GM12878 (cell line): Measurements from ENCODE around the gene ILKAP. TPM values are rescaled to one million over a fixed set of nuclear protein-coding genes. Genes with fewer than 3 reads are reported as not detected.

ENCODE experiments used
- ATAC-seq: fragments of 200-7000 bp; cut with Tn5 transposase; 3 replicates; pipeline ENCODE4 v1.9.1; 2020; ENCODE audit warnings: mild to moderate bottlenecking, moderate library complexity
- BruUV-seq: library from RNA; stranded (reverse); fragments of 400-500 nt; replicated peaks from 2 replicates; lab custom pipeline; 2021; lab: Mats Ljungman, UMichigan
- CTCF ChIA-PET: fragments of 300-600 bp; sonication (Branson Sonifier 250); formaldehyde crosslinking; extraction: SDS; loops from one replicate; lab custom pipeline; 2021; ENCODE audit warnings: inconsistent platforms; lab: Yijun Ruan, JAX
- POLR2A ChIA-PET: fragments of 350-600 bp; formaldehyde crosslinking; extraction: SDS; loops from one replicate; lab custom pipeline; 2021; ENCODE audit warnings: inconsistent platforms; lab: Charles Lee
- RAD21 ChIA-PET: fragments of 300-600 bp; sonication (Branson Sonifier 250); formaldehyde crosslinking; loops from one replicate; lab custom pipeline; 2023; ENCODE audit warnings: antibody characterized with exemption; ENCODE audit not compliant: unreplicated experiment; lab: Charles Lee
- SMC1A ChIA-PET: fragments of 300-600 bp; sonication (Branson Sonifier 250); formaldehyde crosslinking; loops from one replicate; lab custom pipeline; 2023; ENCODE audit not compliant: unreplicated experiment, uncharacterized antibody; lab: Charles Lee
- DNase-seq: peaks from one replicate; pipeline ENCODE4 v3.0.0-alpha.2; 2011; ENCODE audit warnings: low read depth, low spot score
- FAIRE-seq: peaks from 3 replicates; lab custom pipeline; 2011; peaks lifted over from hg19 to GRCh38; lab: Jason Lieb, UNC
- H2AFZ ChIP-seq: 2 replicates; pipeline ENCODE4 v1.6.0; 2011; ENCODE audit warnings: low read depth, low read length, control low read depth; ENCODE audit not compliant: control insufficient read depth
- H3K27ac ChIP-seq: 2 replicates; pipeline ENCODE4 v1.5.1; 2011; ENCODE audit warnings: control low read depth; ENCODE audit not compliant: control insufficient read depth, insufficient read depth
- H3K27me3 ChIP-seq, 2 experiments: replicated peaks in 1 of 2; 2 replicates each; pipeline versions ENCODE4 v1.6.0 to v1.6.1; 2011; ENCODE audit warnings: low read length in 1 of 2; ENCODE audit not compliant: control insufficient read depth in 2 of 2, insufficient read depth in 2 of 2
- H3K36me3 ChIP-seq, 2 experiments: 2 replicates each; pipeline ENCODE4 v1.5.1; 2011; ENCODE audit warnings: low read length in 1 of 2; ENCODE audit not compliant: control insufficient read depth in 2 of 2, insufficient read depth in 2 of 2
- H3K4me1 ChIP-seq: 2 replicates; pipeline ENCODE4 v1.6.1; 2011; ENCODE audit warnings: mild to moderate bottlenecking, low read length, moderate library complexity, mixed read lengths; ENCODE audit not compliant: control insufficient read depth, insufficient read depth
- H3K4me2 ChIP-seq: 2 replicates; pipeline ENCODE4 v1.6.0; 2011; ENCODE audit warnings: control low read depth; ENCODE audit not compliant: control insufficient read depth, insufficient read depth
- H3K4me3 ChIP-seq: fragments of 200-600 bp; sonication (generic); 2 replicates; pipeline ENCODE4 v1.5.1; 2016
- H3K79me2 ChIP-seq: 2 replicates; pipeline ENCODE4 v1.6.0; 2011; ENCODE audit warnings: low read length; ENCODE audit not compliant: control insufficient read depth, insufficient read depth
- H3K9ac ChIP-seq: 2 replicates; pipeline ENCODE4 v1.8.0; 2011; ENCODE audit warnings: low read length, control low read depth, mixed read lengths; ENCODE audit not compliant: control insufficient read depth, insufficient read depth
- H3K9me3 ChIP-seq: replicated peaks from 3 replicates; pipeline ENCODE4 v1.5.1; 2011; ENCODE audit warnings: mild to moderate bottlenecking, low read length; ENCODE audit not compliant: control insufficient read depth, insufficient read depth
- H4K20me1 ChIP-seq: 2 replicates; pipeline ENCODE4 v1.6.0; 2011; ENCODE audit not compliant: control insufficient read depth, insufficient read depth
- BCL11A ChIP-seq: IDR thresholded peaks from 2 replicates; pipeline ENCODE4 v1.6.1; 2011; ENCODE audit warnings: low read depth, low read length
- BHLHE40 ChIP-seq, 2 experiments: fragments of 450-650 bp in 1 of 2; IDR thresholded peaks; 2 replicates each; pipeline ENCODE4 v1.6.1; 2011 to 2017; ENCODE audit warnings: low read depth in 2 of 2, borderline replicate concordance in 1 of 2, improper control_type of control experiment in 1 of 2, low read length in 1 of 2, mild to moderate bottlenecking in 1 of 2
- HDAC2 ChIP-seq: fragments of 200-600 bp; sonication (generic); IDR thresholded peaks from 2 replicates; pipeline ENCODE4 v1.6.1; 2017
- HDAC6 ChIP-seq: fragments of 200-600 bp; sonication (generic); IDR thresholded peaks from one replicate; pipeline ENCODE4 v1.8.0; 2017; ENCODE audit warnings: antibody characterized with exemption; ENCODE audit not compliant: unreplicated experiment
- MEF2B ChIP-seq: fragments of 450-650 bp; IDR thresholded peaks from 2 replicates; pipeline ENCODE4 v1.6.1; 2018; ENCODE audit warnings: mild to moderate bottlenecking, moderate library complexity; ENCODE audit not compliant: partially characterized antibody, poor library complexity, severe bottlenecking
- MYC ChIP-seq: IDR thresholded peaks from 2 replicates; pipeline ENCODE4 v1.6.1; 2011; ENCODE audit warnings: mild to moderate bottlenecking, low read length, moderate library complexity, inconsistent platforms; ENCODE audit not compliant: insufficient read depth, insufficient replicate concordance, insufficient read length, severe bottlenecking
- POU2F2 ChIP-seq: IDR thresholded peaks from 3 replicates; pipeline ENCODE4 v1.6.1; 2011; ENCODE audit warnings: low read depth, mild to moderate bottlenecking, low read length, borderline replicate concordance
- SREBF1 ChIP-seq: IDR thresholded peaks from 2 replicates; pipeline ENCODE4 v1.6.1; 2012; ENCODE audit warnings: mild to moderate bottlenecking, low read length
- SUPT20H ChIP-seq: IDR thresholded peaks from 2 replicates; pipeline ENCODE4 v1.6.1; 2011; ENCODE audit warnings: low read depth, mild to moderate bottlenecking, low read length, moderate library complexity, borderline replicate concordance; ENCODE audit not compliant: control insufficient read depth
- ZNF274 ChIP-seq: IDR thresholded peaks from one replicate; pipeline ENCODE4 v1.8.0; 2011; ENCODE audit not compliant: insufficient read length, insufficient read depth
- WGBS: methylation state at CpG from one replicate; pipeline ENCODE4 v1.1.6; 2016; ENCODE audit warnings: low lambda C conversion rate; ENCODE audit not compliant: insufficient replicate concordance, insufficient coverage; ENCODE audit errors: missing lambda C conversion rate; 5-methylcytosine and 5-hydroxymethylcytosine counted together
- in situ Hi-C: fragments of 300-500 bp; cut with MboI; formaldehyde crosslinking; loops from 9 replicates; pipeline ENCODE4 v1.14.3; 2018; ENCODE audit warnings: mixed read lengths
- intact Hi-C: fragments of 100-400 bp; cut with micrococcal nuclease; formaldehyde crosslinking; loops from one replicate; pipeline ENCODE4 v1.14.2; 2022; ENCODE audit not compliant: unreplicated experiment
- polyA plus RNA-seq, 11 experiments: library from polyadenylated mRNA; depleted of rRNA in 4 of 11; unstranded in 6 of 11; stranded (reverse) in 5 of 11; fragments of >200 nt; fragmentation: Nextera tagmentation in 4 of 11; fragmentation: Illumina TruSeq in 1 of 11; extraction: Ambion mirVana in 4 of 11; extraction: Trizol in 1 of 11; gene quantifications; 1 replicate in 1 of 11; 2 replicates in 10 of 11; pipeline versions ENCODE4 v1.2.1 to v1.2.3, GENCODE V29; 2011 to 2016; ENCODE audit warnings: inconsistent platforms in 2 of 11, missing spikeins in 2 of 11, low read depth in 1 of 11
- total RNA-seq, 4 experiments: library from RNA; depleted of rRNA in 3 of 4; stranded (reverse); fragments of >200 nt in 3 of 4; fragmentation: Illumina TruSeq in 1 of 4; extraction: Trizol in 1 of 4; gene quantifications; 2 replicates each; pipeline versions ENCODE4 v1.2.1 to v1.2.3, GENCODE V29; 2013 to 2021
- TF ChIP-seq, protein P1 (sequence below): IDR thresholded peaks from 2 replicates; pipeline ENCODE4 v1.6.1; 2011; ENCODE audit warnings: low read depth, mild to moderate bottlenecking, low read length, moderate library complexity, borderline replicate concordance; ENCODE audit errors: extremely low read depth
- TF ChIP-seq, protein P2 (sequence below): fragments of 450-650 bp; IDR thresholded peaks from 2 replicates; pipeline ENCODE4 v1.6.1; 2017; ENCODE audit warnings: antibody characterized with exemption, mild to moderate bottlenecking, moderate library complexity
- TF ChIP-seq, protein P3 (sequence below): fragments of 450-650 bp; formaldehyde crosslinking; IDR thresholded peaks from 2 replicates; pipeline ENCODE4 v1.4.0; 2020; ENCODE audit warnings: mild to moderate bottlenecking, moderate library complexity

ILKAP gene
- total and polyA plus RNA-seq, 10 of the 15 experiments (the other 5 are each of a cell fraction or from before 2014, with no cell fraction given) = 4.2 to 65.3 (median 37.3) TPM

DNA sequence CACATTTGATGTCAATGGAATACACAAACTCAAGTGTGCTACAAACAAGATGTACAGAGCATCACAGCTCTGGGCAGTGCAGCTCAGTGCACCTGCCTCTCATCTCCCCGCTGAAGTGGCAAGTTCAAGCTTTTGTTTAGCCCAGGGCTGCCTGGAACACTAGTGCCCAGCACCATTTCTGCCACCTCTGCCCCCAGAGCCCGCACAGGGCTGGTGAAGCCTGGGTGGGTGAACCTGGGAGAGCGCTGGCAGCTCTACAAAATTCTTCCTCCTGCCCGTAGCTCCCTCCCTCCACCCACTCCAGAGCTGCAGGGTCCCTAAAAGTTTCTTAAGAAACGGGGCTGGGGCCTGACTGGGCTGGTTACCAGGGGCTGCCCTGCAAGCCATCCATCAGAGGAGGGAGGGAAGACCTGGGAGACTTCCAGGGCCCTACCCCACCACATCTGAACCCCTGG lies 34.8 kb upstream of the ILKAP start (continued):
- TF ChIP-seq MEF2B = no peak
- no peak for TF ChIP-seq MYC
- no peak for TF ChIP-seq BCL11A
- TF ChIP-seq BHLHE40 (IDR thresholded peaks at IDR 0.05; ENCODE audit: borderline replicate concordance in 1 of 2, low read depth in 2 of 2, low read length in 1 of 2) = no peak
- TF ChIP-seq, all 136 proteins: peak for 0

DNA sequence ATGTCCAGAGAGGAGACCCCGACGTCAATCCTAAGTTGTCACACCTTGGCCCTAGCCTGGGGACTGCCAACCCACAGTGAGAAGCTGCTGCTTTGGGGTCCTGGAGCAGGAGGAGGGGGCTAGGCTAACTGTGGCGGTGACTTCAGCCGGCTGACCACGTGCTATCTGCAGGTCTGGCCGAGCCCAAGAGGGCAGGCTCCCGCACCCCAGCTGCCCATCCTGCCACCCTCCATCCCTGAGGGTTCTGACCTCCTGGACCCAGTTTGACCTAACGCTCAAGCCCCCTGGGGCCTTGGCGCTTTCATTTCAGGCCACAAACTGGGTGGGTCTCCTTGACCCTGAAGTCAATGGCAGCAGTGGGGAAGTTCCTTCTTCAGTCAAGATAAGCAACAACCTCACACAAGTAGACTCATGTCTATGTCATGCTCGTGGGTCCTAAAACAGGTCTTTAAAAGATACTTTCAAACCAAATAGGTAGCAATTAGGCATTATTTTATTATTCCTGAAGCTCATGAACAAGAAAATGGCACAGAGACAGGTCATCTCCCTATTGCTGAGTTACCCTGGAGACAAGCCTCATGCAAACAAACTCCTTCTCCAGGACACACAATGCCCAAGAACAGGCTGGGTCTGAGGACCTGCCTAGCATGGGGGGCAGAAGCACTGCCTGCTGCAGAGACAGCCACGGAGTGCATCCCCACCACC lies 34.1 kb upstream of the ILKAP start:
- in situ Hi-C loops = no loop called here
- ChIA-PET SMC1A (no interaction called here), CTCF (interaction anchor here (1.2 kb wide), 1 partner anchor 18 kb away, joined by 3 read pairs; no protein-coding TSS in a partner anchor), POLR2A (no interaction called here), RAD21 (no interaction called here)
- DNase-seq = no peak
- Histone ChIP-seq H3K27ac (no peak overlapping the region), H3K79me2 (no peaks in the 10 kb centered on the region), H3K4me1 (0 out of 2 replicates have a peak, but pooled peaks cover 3% of the 10 kb centered on the region), H3K36me3 (no peaks in the 10 kb centered on the region), H3K4me3 (no peak overlapping the region), H2AFZ (no peak overlapping the region), H3K9ac (no peak overlapping the region), H4K20me1 (no peaks in the 10 kb centered on the region), H3K4me2 (no peak overlapping the region), H3K9me3 (no peaks in the 10 kb centered on the region; the same call in 2 of the 3 replicates), H3K27me3 (peaks cover 0 to 12% of the 10 kb centered on the region in 2 experiments; a peak in 3 of 4 replicates)
- intact Hi-C loops = no loop called here
- FAIRE-seq = no peak
- WGBS = 36% methylated on average over 11 of the region's 11 CpGs
- no TSS peak for BruUV-seq
- ATAC-seq = no peak
- TF ChIP-seq, protein P1, sequence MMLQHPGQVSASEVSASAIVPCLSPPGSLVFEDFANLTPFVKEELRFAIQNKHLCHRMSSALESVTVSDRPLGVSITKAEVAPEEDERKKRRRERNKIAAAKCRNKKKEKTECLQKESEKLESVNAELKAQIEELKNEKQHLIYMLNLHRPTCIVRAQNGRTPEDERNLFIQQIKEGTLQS = no peak
- TF ChIP-seq HDAC2 (no peak), HDAC6 (no peak), SREBF1 (no peak), POU2F2 (no peak), ZNF274 (no peak), SUPT20H (no peak)
- TF ChIP-seq, protein P2, sequence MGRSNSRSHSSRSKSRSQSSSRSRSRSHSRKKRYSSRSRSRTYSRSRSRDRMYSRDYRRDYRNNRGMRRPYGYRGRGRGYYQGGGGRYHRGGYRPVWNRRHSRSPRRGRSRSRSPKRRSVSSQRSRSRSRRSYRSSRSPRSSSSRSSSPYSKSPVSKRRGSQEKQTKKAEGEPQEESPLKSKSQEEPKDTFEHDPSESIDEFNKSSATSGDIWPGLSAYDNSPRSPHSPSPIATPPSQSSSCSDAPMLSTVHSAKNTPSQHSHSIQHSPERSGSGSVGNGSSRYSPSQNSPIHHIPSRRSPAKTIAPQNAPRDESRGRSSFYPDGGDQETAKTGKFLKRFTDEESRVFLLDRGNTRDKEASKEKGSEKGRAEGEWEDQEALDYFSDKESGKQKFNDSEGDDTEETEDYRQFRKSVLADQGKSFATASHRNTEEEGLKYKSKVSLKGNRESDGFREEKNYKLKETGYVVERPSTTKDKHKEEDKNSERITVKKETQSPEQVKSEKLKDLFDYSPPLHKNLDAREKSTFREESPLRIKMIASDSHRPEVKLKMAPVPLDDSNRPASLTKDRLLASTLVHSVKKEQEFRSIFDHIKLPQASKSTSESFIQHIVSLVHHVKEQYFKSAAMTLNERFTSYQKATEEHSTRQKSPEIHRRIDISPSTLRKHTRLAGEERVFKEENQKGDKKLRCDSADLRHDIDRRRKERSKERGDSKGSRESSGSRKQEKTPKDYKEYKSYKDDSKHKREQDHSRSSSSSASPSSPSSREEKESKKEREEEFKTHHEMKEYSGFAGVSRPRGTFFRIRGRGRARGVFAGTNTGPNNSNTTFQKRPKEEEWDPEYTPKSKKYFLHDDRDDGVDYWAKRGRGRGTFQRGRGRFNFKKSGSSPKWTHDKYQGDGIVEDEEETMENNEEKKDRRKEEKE = no peak
- TF ChIP-seq, protein P3, sequence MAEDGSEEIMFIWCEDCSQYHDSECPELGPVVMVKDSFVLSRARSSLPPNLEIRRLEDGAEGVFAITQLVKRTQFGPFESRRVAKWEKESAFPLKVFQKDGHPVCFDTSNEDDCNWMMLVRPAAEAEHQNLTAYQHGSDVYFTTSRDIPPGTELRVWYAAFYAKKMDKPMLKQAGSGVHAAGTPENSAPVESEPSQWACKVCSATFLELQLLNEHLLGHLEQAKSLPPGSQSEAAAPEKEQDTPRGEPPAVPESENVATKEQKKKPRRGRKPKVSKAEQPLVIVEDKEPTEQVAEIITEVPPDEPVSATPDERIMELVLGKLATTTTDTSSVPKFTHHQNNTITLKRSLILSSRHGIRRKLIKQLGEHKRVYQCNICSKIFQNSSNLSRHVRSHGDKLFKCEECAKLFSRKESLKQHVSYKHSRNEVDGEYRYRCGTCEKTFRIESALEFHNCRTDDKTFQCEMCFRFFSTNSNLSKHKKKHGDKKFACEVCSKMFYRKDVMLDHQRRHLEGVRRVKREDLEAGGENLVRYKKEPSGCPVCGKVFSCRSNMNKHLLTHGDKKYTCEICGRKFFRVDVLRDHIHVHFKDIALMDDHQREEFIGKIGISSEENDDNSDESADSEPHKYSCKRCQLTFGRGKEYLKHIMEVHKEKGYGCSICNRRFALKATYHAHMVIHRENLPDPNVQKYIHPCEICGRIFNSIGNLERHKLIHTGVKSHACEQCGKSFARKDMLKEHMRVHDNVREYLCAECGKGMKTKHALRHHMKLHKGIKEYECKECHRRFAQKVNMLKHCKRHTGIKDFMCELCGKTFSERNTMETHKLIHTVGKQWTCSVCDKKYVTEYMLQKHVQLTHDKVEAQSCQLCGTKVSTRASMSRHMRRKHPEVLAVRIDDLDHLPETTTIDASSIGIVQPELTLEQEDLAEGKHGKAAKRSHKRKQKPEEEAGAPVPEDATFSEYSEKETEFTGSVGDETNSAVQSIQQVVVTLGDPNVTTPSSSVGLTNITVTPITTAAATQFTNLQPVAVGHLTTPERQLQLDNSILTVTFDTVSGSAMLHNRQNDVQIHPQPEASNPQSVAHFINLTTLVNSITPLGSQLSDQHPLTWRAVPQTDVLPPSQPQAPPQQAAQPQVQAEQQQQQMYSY = no peak
